HG03045 (cell line): Measurements from ENCODE around the gene KLHL21.
A peak's percentile ranks its signal among the peaks of the same experiment; 100 is the strongest.
"Not testable (repeated sequence)": the region's sequence is repeated elsewhere in the genome, so short reads cannot be mapped to it uniquely, and the experiment has no call there.

Experiments used
- ATAC-seq: cut with Tn5 transposase; IDR thresholded peaks from one replicate; pipeline ENCODE4 v1.9.1; 2021; ENCODE audit warnings: mild to moderate bottlenecking, moderate library complexity; ENCODE audit not compliant: unreplicated experiment

KLHL21 gene, protein sequence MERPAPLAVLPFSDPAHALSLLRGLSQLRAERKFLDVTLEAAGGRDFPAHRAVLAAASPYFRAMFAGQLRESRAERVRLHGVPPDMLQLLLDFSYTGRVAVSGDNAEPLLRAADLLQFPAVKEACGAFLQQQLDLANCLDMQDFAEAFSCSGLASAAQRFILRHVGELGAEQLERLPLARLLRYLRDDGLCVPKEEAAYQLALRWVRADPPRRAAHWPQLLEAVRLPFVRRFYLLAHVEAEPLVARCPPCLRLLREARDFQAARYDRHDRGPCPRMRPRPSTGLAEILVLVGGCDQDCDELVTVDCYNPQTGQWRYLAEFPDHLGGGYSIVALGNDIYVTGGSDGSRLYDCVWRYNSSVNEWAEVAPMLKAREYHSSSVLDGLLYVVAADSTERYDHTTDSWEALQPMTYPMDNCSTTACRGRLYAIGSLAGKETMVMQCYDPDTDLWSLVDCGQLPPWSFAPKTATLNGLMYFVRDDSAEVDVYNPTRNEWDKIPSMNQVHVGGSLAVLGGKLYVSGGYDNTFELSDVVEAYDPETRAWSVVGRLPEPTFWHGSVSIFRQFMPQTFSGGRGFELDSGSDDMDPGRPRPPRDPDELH

DNA sequence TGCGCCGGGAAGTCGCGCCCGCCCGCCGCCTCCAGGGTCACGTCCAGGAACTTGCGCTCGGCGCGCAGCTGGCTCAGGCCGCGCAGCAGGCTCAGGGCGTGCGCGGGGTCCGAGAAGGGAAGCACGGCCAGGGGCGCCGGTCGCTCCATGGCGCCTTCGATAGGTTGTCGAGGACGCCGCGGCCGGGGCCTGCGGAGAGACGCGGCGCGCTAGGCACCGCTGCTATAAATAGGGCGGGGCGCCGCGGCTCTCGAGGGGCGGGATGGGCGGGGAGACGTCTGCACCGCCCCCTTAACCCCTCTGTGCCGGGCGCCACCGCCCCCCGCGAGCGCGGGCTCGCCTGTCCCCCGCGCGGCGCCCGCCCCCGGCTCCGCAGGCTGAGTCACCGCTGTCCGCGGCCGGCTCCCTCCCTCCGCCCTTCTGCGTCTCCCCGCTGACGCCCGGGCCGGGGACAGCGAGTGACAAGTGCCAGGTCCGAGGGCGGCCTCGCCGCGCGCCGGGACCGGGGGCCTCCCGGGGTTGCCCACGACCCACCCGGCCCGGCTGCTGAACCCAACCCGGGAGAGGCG, at the start of gene KLHL21:
KLHL21 (minus strand) TSS at position 201 of the 569 bp plus-strand sequence; CDS start at position 149, 52 bp downstream.
- ATAC-seq: peak; percentile 58

DNA sequence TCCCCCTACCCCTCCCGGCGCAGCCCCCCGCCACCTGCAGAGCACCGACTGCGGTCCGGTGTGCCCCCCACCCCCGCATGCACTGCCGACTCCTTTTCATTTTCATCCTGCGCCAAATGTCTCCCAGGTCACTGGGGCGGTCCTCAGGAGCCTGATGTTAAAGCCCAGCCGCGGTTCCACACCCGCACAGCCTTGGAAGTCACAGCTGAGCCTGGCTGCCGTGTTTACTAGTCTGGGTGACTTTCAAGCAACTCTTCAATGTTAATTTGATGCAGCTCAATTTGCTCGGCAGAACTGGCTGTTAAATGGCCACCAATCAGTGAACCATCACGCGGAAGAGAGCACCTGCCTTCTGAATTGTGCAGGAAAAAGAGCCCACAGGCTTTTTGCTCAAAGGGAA, 49.2 kb upstream of the KLHL21 start:
- no peak for ATAC-seq

DNA sequence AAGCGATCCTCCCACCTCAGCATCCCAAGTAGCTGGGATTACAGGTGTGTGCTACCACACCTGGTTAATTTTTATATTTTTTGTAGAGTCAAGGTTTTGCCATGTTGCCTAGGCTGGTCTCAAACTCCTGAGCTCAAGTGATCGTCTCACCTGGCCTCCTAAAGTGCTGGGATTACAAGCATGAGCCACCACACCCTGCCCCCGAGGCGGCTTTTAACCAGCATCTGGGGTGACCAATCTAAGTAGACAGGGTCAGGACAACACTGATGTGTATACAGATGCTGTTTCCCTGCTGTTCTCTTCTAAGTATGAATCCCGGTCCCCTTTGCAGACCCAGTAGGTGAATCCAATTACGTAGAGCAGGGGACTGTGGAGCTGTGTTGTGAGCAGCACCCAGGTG, 45.9 kb upstream of the KLHL21 start:
- no peak for ATAC-seq

DNA sequence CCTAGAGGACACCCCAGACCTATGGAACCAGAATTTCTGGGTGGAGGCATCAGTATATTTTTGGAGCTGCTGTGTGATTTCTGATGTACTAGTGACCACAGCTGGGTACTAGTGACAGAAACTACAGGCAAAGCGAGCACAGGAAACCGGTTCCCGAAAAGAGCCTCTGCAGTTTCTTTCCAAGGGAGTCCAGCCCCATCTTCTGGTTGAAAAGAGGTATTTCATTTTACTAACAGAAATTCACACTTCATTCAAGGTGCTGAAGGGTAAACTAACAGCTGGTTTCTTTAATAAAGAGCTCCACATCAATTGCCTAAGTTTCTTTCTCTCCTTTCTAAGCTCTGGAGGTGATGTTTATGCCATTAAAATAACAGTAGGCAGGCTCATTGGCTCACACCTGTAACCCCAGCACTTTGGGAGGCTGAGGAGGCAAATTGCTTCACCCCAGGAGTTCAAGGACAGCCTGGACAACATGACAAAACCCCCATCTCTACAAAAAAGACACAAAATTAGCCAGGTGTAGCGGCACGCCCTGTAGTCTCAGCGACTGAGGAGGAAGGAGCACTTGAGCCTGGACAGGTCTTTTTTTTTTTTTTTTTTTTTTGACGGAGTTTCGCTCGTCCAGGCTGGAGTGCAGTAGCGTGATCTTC, 44.0 kb upstream of the KLHL21 start:
- no peak for ATAC-seq

DNA sequence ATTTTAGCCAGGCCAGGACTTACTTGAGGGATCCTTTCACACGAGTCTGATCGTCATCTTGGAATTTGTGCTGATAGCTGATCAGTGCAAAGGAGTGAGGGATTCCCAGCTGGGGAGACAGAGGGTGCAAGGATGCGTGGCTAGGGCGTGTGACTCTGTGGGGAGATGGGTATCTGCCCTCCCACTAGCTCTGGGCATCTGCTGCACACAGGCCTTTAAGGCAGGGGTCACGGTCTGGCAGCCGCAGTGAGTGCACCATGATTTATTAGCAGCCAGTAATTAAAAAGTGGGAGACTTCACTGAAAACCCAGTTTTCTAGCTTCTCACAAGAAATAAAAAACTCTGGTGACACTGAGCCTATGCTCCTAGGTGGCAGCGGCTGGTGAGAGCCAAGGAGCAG, 42.3 kb upstream of the KLHL21 start:
- ATAC-seq: no peak

DNA sequence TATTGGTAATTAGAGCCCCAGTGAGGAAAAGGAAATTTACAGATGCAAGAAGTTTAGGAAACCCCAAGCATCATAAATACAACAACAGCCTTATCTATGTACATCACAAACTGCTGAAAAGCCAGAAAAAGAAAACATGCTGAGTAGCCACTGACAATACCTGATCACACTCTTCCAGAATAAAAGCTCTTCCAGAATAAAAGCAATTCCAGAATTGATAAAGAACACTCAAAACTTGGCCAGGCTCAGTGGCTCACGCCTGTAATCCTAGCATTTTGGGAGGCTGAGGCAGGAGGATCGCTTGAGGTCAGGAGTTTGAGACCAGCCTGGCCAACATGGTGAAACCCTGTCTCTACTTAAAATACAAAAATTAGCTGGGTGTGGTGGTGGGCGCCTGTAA, 38.2 kb upstream of the KLHL21 start:
- ATAC-seq: not testable (repeated sequence)

DNA sequence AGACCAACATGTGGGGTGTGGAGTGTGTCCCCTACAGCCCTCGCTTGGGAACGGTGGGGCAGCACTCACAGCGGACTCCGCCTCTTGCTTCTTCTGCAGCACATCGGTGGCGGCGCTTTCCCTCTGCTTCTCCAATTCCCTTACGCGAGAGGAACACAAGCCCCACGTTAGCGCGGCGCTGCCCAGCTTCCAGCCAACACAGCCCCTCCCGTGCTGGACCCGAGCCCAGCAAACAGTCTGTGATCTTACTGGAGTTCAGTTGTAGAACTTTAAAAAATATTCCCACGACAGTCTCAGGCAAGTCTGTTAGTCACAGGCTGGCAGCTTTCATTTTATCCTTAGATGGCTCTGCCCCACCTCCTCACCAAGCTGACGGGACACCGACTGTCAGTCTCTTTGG, 35.6 kb upstream of the KLHL21 start:
- ATAC-seq: no peak

DNA sequence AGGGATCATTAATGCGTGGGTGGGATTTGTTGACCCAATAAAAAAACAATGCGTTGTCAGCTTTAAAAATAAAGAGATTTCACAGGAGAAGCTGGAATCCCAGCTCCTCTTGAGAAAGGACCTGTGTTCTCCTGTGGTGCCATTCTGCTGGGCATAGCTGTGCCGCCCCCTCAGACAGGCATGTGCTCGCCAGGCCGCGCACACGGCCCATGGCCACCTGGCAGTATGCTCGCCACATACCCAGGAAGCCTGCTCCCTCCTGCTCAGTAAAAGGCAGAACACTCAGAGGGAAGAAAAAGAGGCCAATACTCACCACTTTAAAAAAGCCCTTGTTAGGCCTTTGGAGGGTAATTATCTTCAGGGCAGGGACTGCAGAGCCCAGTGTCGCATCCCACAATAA, 35.1 kb upstream of the KLHL21 start:
- ATAC-seq: no peak

DNA sequence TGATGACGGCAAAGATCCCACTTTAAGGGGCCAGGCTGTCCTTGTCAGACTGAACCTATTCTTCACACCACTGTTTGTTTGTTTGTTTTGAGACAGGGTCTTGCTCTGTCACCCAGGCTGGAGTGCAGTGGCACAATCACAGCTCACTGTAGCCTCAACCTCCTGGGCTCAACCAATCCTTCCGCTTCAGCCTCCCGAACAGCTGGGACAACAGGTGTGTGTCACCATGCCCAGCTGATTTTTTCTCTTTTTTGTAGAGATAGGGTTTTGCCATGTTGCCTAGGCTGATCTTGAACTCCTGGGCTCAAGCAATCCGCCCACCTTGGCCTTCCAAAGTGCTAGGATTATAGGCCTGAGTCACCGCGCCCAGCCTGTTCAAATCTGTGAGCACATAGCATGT, 34.1 kb upstream of the KLHL21 start:
- not testable (repeated sequence) for ATAC-seq

DNA sequence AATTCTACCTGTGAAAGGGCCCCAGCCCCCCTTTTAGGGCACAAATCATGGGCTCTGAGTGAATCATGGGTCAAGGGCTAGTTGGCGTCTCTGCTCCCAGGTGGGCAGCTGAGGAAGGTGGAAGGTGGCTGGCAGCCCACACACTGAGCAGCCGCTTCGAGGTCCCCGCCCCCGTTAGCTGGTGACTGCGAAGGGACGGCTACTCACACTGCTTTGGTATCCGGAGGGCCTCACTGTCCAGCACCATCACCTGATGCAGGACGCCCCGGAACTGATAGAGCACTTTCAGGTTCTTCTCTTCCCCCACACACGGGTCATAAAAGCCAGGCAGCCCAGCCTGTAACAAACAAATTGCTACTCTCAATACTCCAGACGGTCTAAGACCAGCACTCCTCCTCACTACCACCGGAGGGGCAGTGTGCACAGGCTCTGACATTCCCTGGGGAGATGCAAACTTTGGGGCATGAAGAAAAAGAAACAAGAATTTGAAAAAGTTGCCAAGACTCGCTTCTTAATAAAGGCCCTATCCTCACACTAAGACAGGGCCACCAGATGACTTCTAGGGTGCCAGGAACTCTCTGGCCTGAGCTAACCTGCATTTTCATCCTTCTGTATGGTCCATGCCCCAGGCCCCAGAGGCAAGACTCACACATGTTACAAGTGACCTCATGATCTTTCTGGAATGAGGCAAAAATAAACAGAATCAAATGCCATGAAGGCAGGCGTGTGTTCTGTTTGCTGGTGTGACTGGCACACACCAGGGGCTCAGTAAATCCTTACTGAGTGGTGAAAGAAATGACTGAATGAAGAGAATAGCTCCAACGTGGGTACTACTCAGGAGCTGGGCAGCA, 33.5 kb upstream of the KLHL21 start:
- no peak for ATAC-seq

DNA sequence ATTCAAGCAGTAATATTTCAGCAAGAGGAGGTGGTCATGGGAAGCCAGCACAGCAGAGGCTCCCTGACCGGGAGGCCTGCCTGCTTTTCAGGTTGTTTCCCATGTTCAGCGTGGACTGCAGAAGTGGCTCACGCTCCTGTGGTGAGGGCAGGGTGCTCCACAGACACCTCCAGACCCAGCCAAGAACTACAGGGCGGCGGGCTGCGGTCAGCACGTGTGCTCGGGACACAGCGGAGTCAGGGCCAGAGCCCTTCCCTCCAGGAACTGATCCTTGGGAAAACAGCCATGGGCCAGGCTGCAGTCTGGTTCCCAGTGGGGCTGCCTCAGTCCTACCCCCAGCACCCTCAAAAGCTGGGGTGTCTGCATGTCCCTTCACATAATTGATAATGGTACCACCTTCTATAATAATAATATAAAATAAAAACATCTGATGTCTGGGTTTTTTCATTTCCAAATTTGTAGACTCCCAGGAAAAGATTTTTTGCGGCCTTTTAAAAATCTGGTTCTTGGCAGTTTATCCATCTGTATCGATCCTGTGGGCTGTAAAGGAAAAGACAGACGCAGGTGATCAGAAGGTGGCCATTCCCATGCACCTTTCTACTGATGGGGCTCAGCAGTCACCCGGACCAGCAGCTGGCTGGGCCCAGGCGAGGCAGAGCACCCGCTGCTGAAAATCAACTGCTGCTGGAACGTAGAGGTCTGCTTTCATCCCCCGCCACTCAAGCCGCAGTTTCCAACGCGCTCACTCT, 32.7 kb upstream of the KLHL21 start:
- no peak for ATAC-seq

DNA sequence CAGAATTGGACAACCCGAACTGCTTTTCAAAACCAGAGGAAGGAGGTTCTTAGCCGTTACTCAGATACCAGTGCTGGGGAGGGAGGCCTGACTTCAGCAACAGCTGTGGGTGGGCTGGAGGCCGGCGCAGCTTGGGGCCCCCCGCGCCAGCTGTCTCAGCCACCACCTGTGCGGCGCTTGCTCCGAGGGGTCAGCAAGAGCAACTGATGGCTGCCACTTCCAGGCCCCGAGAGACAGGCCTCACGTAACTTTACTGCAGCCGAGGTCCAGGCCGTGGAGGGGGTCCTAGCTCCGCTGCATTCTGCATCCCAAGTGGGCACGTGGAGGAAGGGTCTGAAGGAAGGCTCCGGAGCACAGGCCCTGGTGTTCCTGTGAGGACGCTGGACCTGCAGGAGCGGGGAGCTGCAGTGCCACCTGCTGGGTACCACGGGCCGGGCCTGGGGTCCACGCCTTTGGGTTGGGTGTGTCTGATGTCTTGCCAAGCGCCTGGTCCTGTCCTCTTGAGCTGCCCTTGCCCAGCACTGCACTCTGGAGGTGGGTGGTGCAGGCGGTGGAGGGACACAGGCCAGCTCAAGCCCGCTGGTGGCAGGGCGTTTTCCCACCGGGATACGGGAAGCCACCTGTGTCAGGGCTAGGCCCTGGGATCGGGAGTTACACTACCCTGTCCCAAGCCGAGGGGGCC, 31.8 kb upstream of the KLHL21 start:
- ATAC-seq: no peak

DNA sequence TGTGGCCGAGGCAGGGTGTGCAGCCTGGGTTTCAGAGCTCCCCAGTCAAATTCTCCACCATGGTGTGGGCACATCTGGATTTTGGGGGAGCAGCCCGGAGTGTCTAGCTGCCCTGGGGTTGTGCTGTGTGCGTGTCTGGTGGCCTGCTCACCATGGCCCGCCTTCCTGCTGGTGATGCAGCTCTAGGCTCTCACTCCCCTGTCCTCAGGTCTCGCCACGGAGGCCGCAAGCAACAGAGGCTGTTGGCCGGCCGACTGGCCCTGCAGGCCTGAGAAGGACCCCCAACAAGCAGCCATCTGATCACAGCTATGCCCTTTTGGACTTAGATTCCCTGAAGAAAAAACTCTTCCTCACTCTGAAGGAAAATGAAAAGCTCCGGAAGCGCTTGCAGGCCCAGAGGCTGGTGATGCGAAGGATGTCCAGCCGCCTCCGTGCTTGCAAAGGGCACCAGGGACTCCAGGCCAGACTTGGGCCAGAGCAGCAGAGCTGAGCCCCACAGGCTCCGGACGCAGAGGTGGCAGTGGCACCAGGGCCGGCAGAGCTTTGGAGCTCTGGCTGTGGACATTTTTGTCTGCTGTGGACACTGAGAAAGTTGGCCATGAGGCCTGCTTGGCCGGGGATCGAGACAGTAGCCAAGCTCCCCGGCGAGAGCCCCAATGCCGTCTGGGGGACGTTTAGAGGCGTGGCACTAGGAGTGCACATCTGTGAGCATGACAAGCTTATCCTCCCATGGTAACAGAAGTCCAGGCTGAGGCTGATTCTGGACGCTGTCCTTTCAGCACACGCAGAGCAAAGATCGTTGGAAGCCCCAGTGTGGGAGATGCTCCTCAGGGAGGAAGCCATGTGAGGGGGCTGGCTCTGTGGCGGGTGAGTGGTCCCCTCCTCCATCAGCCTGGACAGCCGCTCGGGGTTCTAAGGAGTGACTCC, 30.2 kb upstream of the KLHL21 start:
- no peak for ATAC-seq

DNA sequence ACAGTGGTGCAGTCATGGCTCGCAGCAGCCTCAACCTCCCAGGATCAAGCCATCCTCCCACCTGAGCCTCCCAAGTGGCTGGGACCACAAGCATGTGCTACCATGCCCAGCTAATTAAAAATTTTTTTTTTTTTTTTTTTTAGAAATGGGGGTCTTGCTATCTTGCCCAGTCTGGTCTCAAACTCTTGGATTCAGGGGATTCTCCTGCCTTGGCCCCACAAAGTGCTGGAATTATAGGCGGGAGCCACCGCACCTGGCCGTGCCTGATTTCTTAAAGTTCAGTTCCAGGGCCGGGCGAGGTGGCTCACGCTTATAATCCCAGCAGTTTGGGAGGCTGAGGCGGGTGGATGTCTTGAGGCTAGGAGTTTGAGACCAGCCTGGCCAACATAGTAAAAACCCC, 28.4 kb upstream of the KLHL21 start:
- ATAC-seq: no peak

DNA sequence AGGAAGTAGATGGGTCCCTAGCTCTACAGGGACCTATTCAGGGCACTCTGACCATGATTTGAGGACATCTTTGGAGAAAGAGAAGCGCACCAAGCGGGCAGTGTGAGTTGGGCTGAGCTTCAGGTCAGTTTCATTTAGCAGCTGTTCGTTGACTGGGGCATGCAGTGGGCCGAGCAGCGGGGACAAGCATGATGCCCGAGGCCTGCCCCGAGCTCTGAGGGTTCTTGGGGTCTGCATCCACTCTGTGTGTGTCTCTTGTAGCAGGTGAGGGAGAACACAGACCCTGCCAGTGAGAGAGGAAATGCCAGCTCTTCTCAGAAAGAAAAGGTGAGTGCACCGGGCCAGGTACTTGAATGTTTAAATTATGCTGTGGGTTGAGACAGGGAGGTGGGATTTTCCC, 27.4 kb upstream of the KLHL21 start:
- ATAC-seq: no peak

DNA sequence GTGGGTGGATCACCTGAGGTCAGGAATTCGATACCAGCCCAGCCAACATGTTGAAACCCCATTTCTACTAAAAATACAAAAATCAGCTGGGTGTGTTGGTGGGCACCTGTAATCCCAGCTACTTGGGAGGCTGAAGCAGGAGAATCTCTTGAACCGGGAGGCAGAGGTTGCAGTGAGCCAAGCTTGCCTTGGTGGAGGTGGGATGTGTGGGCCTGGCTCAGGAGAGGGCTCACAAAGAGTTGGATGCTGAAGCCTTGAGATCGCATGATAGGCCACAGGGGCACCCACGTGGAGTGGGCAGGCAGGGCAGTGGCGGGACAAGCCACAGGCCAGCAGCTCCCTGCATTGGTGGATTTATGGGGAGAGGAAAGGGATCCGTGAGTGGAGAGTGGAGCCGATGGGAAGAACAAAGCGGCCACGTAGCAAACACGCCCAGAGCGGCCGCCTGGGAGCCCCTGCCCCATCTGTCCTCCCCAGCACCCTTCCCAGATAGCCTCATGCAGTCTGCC, 26.4 kb upstream of the KLHL21 start:
- no peak for ATAC-seq

DNA sequence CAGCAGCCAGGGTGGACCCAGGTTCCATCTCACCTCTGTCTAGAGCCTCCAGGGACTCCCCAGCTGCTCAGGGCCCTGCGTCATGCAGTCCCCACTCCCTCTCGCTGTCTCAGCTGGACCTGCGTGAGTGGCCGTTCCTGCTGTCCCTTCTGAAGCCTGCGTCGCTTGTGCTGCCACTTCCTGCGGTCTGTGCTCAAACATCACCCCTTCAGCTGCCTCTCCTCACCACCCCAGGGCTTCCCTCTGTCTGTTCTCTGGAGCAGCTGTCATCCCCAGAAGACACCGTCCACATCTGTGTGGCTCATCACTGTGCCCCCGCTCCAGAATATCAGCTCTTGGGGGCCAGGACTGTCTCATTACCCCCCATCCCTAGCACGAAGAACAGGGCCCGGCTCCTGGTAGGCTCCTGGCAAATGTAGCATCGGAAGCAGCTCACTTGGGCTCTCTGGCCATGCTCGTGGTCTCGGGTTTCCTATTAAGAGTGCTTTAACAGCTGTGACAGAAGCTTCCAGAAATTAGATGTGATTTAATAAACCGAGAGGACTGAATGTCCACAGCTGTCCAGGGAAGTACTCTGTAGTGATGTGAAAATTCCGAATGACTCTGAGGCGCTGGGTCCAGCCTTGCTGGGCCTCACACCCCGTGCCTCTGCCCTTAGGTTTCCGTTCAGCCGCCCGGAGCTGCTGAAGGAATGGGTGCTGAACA, 25.3 kb upstream of the KLHL21 start:
- ATAC-seq: no peak

DNA sequence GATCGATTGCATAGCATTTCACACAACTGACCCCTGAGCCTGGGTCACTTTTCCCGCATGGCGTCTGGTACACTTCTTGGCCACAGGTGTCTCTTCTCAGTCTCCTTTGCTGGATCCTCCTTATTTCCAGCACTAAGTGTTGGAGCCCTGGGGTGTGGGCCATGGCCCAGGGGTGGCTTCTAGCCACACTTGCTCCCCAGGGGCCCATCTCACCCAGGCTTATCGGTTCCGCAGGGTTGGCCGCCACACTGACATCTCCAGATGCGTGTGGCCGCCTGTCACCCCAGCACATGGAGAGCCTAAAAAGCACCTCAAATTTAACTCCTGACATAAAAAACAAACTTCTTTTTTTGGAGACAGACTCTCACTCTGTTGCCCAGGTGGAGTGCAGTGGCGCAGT, 24.4 kb upstream of the KLHL21 start:
- ATAC-seq: no peak
